NCI-H1092 (cell line): ENCODE results near the gene FAP.

ENCODE experiments used
- DNase-seq: peaks from one replicate; lab custom pipeline; 2025; lab: John Stamatoyannopoulos, UW

Gene FAP

DNA sequence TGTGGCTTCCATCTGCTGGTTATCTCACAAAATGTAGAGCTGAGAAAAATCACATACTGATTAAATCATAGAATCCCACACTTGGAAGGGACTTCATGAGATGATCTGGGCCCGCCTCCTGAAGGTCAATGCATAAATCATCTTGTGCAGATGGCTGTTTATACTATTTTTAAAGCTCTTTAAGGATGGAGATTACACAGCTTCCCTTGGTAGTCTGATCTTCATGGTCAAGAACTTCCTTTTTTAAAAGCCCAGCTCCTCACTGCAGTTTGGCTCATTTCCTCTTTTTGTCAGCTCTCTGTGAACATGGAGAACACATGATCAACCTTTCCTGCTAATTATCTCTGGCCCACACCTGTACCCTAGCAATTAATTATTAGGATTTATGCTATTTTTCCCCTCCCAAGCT lies 117.1 kb downstream of the FAP start:
- DNase-seq, result no peak

GRCh38 chr2:162125138-162125537 lies 118.1 kb downstream of the FAP start:
- no peak for DNase-seq

GRCh38 chr2:162123806-162124758 lies 119.2 kb downstream of the FAP start:
- DNase-seq, result peak; percentile 51
